Vagina (tissue), 2 donors: ENCODE results near the gene LYRM9. TPM values are rescaled to one million over a fixed set of nuclear protein-coding genes. Genes with fewer than 3 reads are reported as not detected.

Experiments used
- DNase-seq, 2 donors: peaks; one replicate each; pipeline ENCODE4 v3.0.0-alpha.2; 2017; ENCODE audit errors: extremely low spot score in 2 of 2
- H3K27ac ChIP-seq: fragments of 200-600 bp; sonication (generic); one replicate; pipeline ENCODE4 v1.5.1; 2019
- H3K27me3 ChIP-seq: fragments of 200-600 bp; sonication (generic); one replicate; pipeline ENCODE4 v1.5.1; 2019
- H3K36me3 ChIP-seq, 2 donors: fragments of 200-600 bp; sonication (generic); one replicate each; pipeline ENCODE4 v1.5.1; 2017 to 2019
- H3K4me1 ChIP-seq: fragments of 200-600 bp; sonication (generic); one replicate; pipeline ENCODE4 v1.5.1; 2019
- H3K4me3 ChIP-seq, 2 donors: fragments of 200-600 bp; sonication (generic); 1 replicate in 1 of 2; 2 replicates in 1 of 2; pipeline ENCODE4 v1.5.1; 2016 to 2019
- H3K9me3 ChIP-seq: fragments of 200-600 bp; sonication (generic); one replicate; pipeline ENCODE4 v1.5.1; 2019
- POLR2A ChIP-seq, 2 donors: fragments of 450-650 bp; IDR thresholded peaks; one replicate each; pipeline ENCODE4 v1.6.1; 2017; ENCODE audit warnings: antibody characterized with exemption in 2 of 2, mild to moderate bottlenecking in 2 of 2, moderate library complexity in 2 of 2
- POLR2AphosphoS5 ChIP-seq, 2 donors: sonication (generic); formaldehyde crosslinking; IDR thresholded peaks; one replicate each; pipeline ENCODE4 v1.9.0; 2017; ENCODE audit warnings: antibody characterized with exemption in 2 of 2, mild to moderate bottlenecking in 2 of 2, low read depth in 1 of 2; ENCODE audit not compliant: insufficient read depth in 1 of 2
- intact Hi-C: fragments of 100-400 bp; cut with DNase I; formaldehyde crosslinking; loops from one replicate; pipeline ENCODE4 v1.15.1; 2023
- total RNA-seq: library from RNA; depleted of rRNA; stranded (reverse); fragments of >200 nt; gene quantifications from one replicate; pipeline ENCODE4 v1.2.3, GENCODE V29; 2016
- TF ChIP-seq, protein P1 (sequence below), 3 experiments: fragments of 450-650 bp in 2 of 3; fragments of 200-600 bp in 1 of 3; sonication (generic) in 1 of 3; IDR thresholded peaks; one replicate each; pipeline ENCODE4 v1.5.1; 2017 to 2019; ENCODE audit warnings: antibody characterized with exemption in 3 of 3, mild to moderate bottlenecking in 2 of 3, moderate library complexity in 2 of 3

Gene LYRM9
- 4.2 TPM for total RNA-seq

DNA sequence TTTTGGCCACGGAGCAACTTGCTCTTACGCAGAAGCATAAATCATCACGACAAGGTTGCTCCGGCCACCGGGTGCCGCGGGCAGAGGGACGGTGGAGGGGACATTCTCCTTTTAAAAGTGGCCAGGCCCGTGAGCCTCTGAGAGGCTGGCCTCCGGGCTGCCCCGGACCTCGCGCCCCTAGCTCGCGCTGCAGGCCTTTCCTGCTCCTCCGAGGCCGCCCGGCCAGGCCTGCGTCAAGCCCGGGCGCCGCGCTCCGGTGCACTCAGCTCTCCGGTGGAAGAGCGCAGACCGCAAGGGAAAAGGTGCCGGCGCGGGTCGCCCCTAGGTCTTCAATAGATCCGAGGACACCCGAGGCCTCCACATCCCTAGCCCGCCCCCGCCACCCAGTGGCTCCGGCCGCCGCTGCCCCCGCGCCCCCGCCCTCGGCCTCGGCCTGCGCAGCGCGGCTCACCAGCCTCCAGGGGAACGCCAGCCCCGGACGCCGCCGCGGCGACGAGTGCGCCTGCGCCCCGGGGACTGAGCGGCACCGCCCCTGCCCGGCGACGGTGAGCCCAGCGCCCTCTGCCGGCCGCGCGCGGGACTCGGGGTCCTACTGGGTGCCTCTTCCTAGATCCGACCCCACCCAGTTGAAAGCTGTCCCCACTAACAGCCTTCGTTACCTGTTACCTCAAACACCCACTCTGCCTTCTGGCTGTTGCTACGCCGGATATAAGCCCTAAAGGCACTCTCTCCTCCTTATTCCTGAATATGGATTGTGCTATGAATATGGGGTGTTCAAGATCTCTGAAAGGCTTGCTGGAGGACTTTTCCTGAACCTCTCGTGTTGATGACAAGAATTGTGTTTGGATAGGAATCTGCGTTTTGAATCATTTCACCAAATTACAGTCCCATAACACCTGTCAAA is at the start of gene LYRM9:
Gene LYRM9, minus strand, starts transcription at position 500 of the 904 bp plus-strand sequence. CDS start 10,671 bp downstream, outside the sequence.
- no peak for DNase-seq
- peak within 1 kb of the TSS; percentile 75 to 80 for H3K4me3 ChIP-seq
- no peaks in the 10 kb centered on the region for H3K27me3 ChIP-seq
- peak within 1 kb of the TSS; percentile 83 for H3K27ac ChIP-seq
- intact Hi-C loops: no loop called here
- no peaks in the 10 kb centered on the region for H3K36me3 ChIP-seq
- peaks cover 8% of the 10 kb centered on the region for H3K4me1 ChIP-seq
- H3K9me3 ChIP-seq: no peaks in the 10 kb centered on the region
- TF ChIP-seq POLR2AphosphoS5 (IDR thresholded peaks at IDR 0.05; ENCODE audit: insufficient read depth in 1 of 2, low read depth in 1 of 2): peak in 1 of 2 donors; percentile 64
- TF ChIP-seq, protein P1, sequence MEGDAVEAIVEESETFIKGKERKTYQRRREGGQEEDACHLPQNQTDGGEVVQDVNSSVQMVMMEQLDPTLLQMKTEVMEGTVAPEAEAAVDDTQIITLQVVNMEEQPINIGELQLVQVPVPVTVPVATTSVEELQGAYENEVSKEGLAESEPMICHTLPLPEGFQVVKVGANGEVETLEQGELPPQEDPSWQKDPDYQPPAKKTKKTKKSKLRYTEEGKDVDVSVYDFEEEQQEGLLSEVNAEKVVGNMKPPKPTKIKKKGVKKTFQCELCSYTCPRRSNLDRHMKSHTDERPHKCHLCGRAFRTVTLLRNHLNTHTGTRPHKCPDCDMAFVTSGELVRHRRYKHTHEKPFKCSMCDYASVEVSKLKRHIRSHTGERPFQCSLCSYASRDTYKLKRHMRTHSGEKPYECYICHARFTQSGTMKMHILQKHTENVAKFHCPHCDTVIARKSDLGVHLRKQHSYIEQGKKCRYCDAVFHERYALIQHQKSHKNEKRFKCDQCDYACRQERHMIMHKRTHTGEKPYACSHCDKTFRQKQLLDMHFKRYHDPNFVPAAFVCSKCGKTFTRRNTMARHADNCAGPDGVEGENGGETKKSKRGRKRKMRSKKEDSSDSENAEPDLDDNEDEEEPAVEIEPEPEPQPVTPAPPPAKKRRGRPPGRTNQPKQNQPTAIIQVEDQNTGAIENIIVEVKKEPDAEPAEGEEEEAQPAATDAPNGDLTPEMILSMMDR (IDR thresholded peaks at IDR 0.05): peak; percentile 74 to 84 (median 83)
- peak in 1 of 2 donors; percentile 41 for TF ChIP-seq POLR2A (IDR thresholded peaks at IDR 0.05)

GRCh38 chr17:27940503-27941428 is 47.6 kb upstream of the LYRM9 start:
- H3K4me3 ChIP-seq: no peak overlapping the region
- no peak for DNase-seq
- intact Hi-C loops: no loop called here
- TF ChIP-seq, protein P1 (IDR thresholded peaks at IDR 0.05): no peak
- TF ChIP-seq POLR2A (IDR thresholded peaks at IDR 0.05): no peak
- TF ChIP-seq POLR2AphosphoS5 (IDR thresholded peaks at IDR 0.05; ENCODE audit: insufficient read depth in 1 of 2, low read depth in 1 of 2): no peak
- H3K36me3 ChIP-seq: no peaks in the 10 kb centered on the region
- no peak overlapping the region for H3K27ac ChIP-seq
- no peaks in the 10 kb centered on the region for H3K9me3 ChIP-seq
- H3K27me3 ChIP-seq: no peaks in the 10 kb centered on the region
- no peaks in the 10 kb centered on the region for H3K4me1 ChIP-seq

DNA sequence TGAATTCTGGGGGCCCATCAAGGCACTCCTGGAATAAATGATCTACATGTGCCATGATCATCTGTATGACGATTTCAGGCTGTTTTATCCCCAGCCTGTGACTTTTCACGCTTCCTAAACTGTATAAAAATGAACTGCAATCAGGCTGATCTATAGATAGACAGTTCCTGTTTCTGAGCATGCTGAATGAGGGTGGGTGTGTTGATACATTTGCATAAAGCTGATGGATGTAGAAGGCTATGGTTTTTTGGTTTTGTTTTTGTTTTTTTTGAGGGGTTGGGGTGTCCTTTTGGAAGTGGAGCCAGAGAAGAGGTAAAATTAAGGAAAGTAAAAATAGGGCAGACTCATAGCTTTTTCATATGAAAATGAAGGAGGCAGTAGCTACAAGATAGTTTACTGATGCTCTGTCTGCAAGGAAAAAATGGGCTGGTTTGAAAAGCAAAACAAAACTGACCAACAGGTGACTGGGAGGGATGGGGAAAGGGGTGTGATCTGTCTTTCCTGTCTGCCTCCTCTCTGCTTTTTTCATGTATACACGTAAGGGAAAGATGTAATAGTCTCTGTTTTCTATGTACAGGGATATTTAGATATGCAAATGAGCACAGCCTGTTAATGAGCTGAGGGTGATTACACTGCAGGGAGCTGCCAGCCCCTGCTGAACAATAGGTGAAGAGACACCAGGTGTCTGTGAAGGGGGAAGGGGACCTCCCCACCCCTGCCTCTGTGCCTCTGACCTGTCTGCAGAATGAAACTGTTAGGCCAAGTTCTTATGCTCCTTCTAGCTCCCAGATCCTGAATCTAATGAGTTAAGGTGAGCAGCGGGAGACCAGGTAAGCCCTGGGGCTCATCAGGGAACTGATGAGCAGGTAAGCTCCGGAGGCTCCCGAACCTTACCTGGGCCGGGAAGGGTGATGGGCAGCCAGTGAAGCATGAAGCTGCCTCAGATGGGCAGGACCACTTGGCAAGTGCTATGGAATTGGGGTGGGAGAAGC is 46.6 kb upstream of the LYRM9 start:
- Histone ChIP-seq H3K36me3 (no peaks in the 10 kb centered on the region), H3K27me3 (no peaks in the 10 kb centered on the region), H3K4me3 (no peak overlapping the region), H3K9me3 (no peaks in the 10 kb centered on the region), H3K4me1 (no peaks in the 10 kb centered on the region), H3K27ac (no peak overlapping the region)
- intact Hi-C loops: no loop called here
- DNase-seq: no peak
- TF ChIP-seq POLR2AphosphoS5 (IDR thresholded peaks at IDR 0.05; ENCODE audit: insufficient read depth in 1 of 2, low read depth in 1 of 2) (no peak), POLR2A (IDR thresholded peaks at IDR 0.05) (no peak)
- TF ChIP-seq, protein P1 (IDR thresholded peaks at IDR 0.05): no peak

- Histone ChIP-seq H3K27ac (no peak overlapping the region), H3K9me3 (no peaks in the 10 kb centered on the region), H3K4me3 (no peak overlapping the region), H3K4me1 (no peaks in the 10 kb centered on the region), H3K27me3 (no peaks in the 10 kb centered on the region), H3K36me3 (no peaks in the 10 kb centered on the region)
- DNase-seq: no peak
- intact Hi-C loops: no loop called here
- TF ChIP-seq POLR2AphosphoS5 (IDR thresholded peaks at IDR 0.05; ENCODE audit: insufficient read depth in 1 of 2, low read depth in 1 of 2) (no peak), POLR2A (IDR thresholded peaks at IDR 0.05) (no peak)
- TF ChIP-seq, protein P1 (IDR thresholded peaks at IDR 0.05): no peak
Measured at GRCh38 chr17:27938864-27939263, 45.7 kb upstream of the LYRM9 start.
